Thymus (tissue), 11 donors: ENCODE results near the gene ZNF276. TPM values are rescaled to one million over a fixed set of nuclear protein-coding genes. Genes with fewer than 3 reads are reported as not detected.

Experiments used
- DNase-seq, 9 donors: peaks; one replicate each; pipeline ENCODE4 v3.0.0-alpha.2; 2013; ENCODE audit warnings: low spot score in 9 of 9, low read depth in 6 of 9, missing footprints in 1 of 9
- H3K27ac ChIP-seq, 2 donors: one replicate each; pipeline ENCODE4 v1.5.1; 2013; ENCODE audit warnings: control low read depth in 1 of 2, low read depth in 1 of 2, low read length in 1 of 2, mild to moderate bottlenecking in 1 of 2, moderate library complexity in 1 of 2
- H3K27me3 ChIP-seq, 2 donors: one replicate each; pipeline ENCODE4 v1.5.1; 2013; ENCODE audit warnings: low read length in 1 of 2; ENCODE audit not compliant: control insufficient read depth in 2 of 2, insufficient read depth in 1 of 2
- H3K36me3 ChIP-seq, 2 donors: one replicate each; pipeline ENCODE4 v1.5.1; 2013; ENCODE audit warnings: low read length in 1 of 2, mild to moderate bottlenecking in 1 of 2, moderate library complexity in 1 of 2; ENCODE audit not compliant: control insufficient read depth in 2 of 2, insufficient read depth in 2 of 2
- H3K4me1 ChIP-seq, 2 donors: one replicate each; pipeline ENCODE4 v1.5.1; 2013; ENCODE audit warnings: low read length in 2 of 2; ENCODE audit not compliant: control insufficient read depth in 2 of 2, insufficient read depth in 2 of 2
- H3K4me3 ChIP-seq, 2 donors: one replicate each; pipeline ENCODE4 v1.5.1; 2013; ENCODE audit warnings: low read length in 2 of 2, control low read depth in 1 of 2, mild to moderate bottlenecking in 1 of 2
- H3K9me3 ChIP-seq, 2 donors: one replicate each; pipeline ENCODE4 v1.5.1; 2013; ENCODE audit warnings: low read length in 1 of 2, mild to moderate bottlenecking in 1 of 2; ENCODE audit not compliant: control insufficient read depth in 2 of 2, insufficient read depth in 1 of 2
- WGBS: extraction: QIAGEN DNeasy Blood & Tissue Kit; methylation state at CpG from one replicate; pipeline ENCODE4 v1.1.7; 2013; 5-methylcytosine and 5-hydroxymethylcytosine counted together
- polyA plus RNA-seq: library from polyadenylated mRNA; stranded (reverse); fragments of 200-250 nt; gene quantifications from one replicate; pipeline ENCODE4 v1.2.3, GENCODE V29; 2013
- total RNA-seq: library from RNA; stranded (reverse); fragments of 120-200 nt; gene quantifications from one replicate; pipeline ENCODE4 v1.2.4, GENCODE V29; 2013
- donor health status: healthy.

ZNF276 gene
- total and polyA plus RNA-seq, 2 donors = 35.6 to 55.0 TPM

DNA sequence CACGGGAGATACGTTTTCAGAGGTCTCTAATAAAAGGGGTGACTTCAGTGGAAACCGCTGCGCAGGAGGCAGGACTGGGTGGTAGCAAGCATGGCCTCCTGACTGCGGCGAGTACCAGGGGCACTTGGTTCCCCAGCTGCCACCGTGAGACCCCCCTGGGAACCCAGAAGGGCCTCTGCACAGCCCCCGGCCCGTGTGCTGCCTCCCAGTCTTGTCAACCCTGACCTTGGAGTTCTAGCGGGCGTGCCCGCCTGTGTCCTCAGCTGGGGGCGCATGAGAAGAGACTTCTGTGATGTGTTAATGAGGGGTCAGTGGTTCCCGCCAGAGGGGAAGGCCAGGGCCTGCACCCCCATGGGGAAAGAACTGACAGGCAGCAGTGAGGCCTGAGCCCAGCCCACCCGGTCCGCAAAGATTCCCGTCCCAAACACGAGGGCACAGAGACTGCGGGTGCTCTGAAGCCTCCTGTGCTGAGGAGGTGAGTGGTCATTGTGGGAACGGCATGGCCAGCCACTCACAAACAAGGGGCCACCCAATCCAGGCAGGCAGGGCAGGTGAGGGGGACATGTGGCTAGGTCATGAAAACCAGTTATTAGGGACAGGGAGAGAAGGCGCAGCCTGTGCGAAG lies 9.4 kb downstream of the ZNF276 start:
- Histone ChIP-seq H3K4me3 (no peak overlapping the region), H3K4me1 (no peaks in the 10 kb centered on the region), H3K9me3 (no peaks in the 10 kb centered on the region), H3K27me3 (no peaks in the 10 kb centered on the region), H3K36me3 (peaks cover 86 to 88% of the 10 kb centered on the region in 2 donors), H3K27ac (no peak overlapping the region)
- DNase-seq = no peak
- WGBS = 88% methylated on average over 22 of the region's 22 CpGs

DNA sequence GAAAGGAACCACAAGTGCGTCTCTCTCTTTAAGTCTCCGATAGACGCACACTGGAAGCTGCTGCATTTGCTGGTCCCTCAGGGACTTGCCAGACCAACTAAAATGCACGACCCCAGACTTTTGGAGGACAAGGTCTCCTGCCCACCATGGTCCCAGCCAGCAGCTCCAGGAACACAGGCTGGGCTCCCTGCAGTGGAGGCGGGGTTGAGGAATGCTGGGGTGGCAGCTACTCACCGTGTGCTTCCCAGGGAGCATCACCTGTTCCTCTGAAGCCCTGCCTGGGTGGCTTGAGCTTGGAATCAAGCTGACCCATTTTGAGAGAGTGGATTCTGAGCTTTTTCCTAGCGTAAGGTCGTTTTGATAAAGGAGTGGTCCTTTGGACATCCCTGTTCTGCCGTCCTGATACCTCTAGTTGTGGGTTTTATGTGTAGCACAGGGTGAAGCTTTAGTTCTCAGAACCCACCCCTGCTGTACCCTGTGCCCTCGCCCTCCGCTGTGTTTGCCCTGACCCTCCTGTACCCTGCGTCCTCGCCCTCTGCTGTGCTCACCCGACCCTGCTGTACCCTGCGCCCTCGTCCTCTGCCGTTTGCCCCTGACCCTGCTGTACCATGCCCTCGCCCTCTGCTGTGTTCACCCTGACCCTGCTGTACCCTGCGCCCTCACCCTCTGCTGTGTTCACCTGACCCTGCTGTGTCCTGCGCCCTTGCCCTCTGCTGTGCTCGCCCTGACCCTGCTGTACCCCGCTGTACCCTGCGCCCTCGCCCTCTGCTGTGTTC lies 11.0 kb downstream of the ZNF276 start:
- H3K36me3 ChIP-seq = peaks cover 88 to 90% of the 10 kb centered on the region in 2 donors
- no peak overlapping the region for H3K4me3 ChIP-seq
- no peaks in the 10 kb centered on the region for H3K9me3 ChIP-seq
- H3K27me3 ChIP-seq = no peaks in the 10 kb centered on the region
- no peak for DNase-seq
- no peak overlapping the region for H3K27ac ChIP-seq
- H3K4me1 ChIP-seq = peaks cover 0 to 3% of the 10 kb centered on the region in 2 donors
- WGBS = 94% methylated on average over 24 of the region's 24 CpGs

DNA sequence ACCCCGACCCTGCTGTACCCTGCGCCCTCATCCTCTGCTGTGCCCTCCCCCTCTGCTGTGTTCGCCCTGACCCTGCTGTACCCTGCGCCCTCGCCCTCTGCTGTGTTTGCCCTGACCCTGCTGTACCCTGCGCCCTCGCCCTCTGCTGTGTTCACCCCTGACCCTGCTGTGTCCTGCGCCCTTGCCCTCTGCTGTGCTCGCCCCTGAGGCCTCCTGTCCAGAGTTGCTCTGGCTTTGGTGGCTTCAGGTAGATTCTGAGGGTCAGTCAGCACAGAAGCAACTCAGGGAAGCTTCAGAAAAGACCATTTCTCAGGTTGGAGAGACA lies 11.5 kb downstream of the ZNF276 start:
- H3K9me3 ChIP-seq = no peaks in the 10 kb centered on the region
- no peak for DNase-seq
- WGBS = 99% methylated on average over 9 of the region's 9 CpGs
- H3K27ac ChIP-seq = no peak overlapping the region
- H3K4me3 ChIP-seq = no peak overlapping the region
- H3K27me3 ChIP-seq = no peaks in the 10 kb centered on the region
- H3K4me1 ChIP-seq = peaks cover 3 to 4% of the 10 kb centered on the region in 2 donors
- peaks cover 88 to 90% of the 10 kb centered on the region in 2 donors for H3K36me3 ChIP-seq

DNA sequence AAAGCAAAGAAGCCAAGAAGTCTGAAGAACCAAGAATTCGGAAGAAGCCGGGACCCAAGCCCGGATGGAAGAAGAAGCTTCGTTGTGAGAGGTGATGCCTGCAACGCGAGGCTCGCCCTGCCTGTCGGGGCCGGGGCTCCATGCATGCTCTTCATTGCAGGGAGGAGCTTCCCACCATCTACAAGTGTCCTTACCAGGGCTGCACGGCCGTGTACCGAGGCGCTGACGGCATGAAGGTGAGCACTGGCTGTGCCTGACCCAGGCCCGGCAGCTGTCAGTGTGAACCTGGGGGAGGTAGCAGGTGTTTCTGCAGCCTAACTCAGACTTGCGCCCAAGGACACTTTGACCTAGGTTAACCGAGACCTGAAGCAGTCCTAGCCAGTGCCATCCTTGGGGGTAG lies 12.0 kb downstream of the ZNF276 start:
- DNase-seq = no peak
- WGBS = 93% methylated on average over 17 of the region's 17 CpGs
- H3K36me3 ChIP-seq = peaks cover 88 to 90% of the 10 kb centered on the region in 2 donors

DNA sequence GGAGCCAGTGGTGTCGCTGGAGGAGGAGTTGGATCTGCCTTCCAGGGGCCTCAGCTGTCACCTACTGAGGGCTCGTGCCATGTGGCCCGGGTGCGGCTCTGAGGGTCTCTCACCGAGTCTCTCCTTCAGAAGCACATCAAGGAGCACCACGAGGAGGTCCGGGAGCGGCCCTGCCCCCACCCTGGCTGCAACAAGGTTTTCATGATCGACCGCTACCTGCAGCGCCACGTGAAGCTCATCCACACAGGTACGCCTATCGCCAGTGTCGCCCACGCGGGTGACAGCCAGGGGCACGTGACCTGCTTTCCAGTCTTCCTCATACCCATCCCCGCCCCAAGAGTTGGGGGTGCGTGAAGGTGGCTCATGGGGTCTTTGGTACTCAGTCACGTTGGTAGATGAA lies 12.5 kb downstream of the ZNF276 start:
- H3K27me3 ChIP-seq = no peaks in the 10 kb centered on the region
- WGBS = 95% methylated on average over 21 of the region's 21 CpGs
- peaks cover 90 to 92% of the 10 kb centered on the region in 2 donors for H3K36me3 ChIP-seq

More for the DNA sequence above, 12.0 kb downstream of the ZNF276 start:
- Histone ChIP-seq H3K4me3 (no peak overlapping the region), H3K27ac (no peak overlapping the region), H3K9me3 (no peaks in the 10 kb centered on the region), H3K4me1 (peaks cover 3 to 6% of the 10 kb centered on the region in 2 donors), H3K27me3 (no peaks in the 10 kb centered on the region)

DNA sequence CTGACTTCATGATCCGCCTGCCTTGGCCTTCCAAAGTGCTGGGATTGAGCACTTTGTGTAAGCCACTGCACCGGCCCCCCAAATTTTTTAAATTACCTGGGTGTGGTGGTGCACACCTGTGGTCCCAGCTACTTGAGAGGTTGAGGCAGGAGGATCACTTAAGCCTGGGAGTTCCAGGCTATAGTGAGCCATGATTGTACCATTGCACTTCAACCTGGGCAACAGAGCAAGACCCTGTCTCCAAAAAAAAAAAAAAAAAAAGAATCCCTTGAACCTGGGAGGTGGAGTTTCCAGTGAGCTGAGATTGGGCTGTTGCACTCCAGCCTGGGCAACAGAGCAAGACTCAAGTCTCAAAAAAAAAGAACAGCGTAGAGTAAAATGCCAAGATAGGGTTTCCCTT lies 15.2 kb downstream of the ZNF276 start:
- H3K4me1 ChIP-seq = peaks cover 3 to 6% of the 10 kb centered on the region in 2 donors
- no peak for DNase-seq
- H3K4me3 ChIP-seq = no peak overlapping the region
- no peaks in the 10 kb centered on the region for H3K27me3 ChIP-seq
- no peak overlapping the region for H3K27ac ChIP-seq
- H3K36me3 ChIP-seq = peaks cover 85 to 93% of the 10 kb centered on the region in 2 donors
- H3K9me3 ChIP-seq = no peaks in the 10 kb centered on the region
- WGBS = 100% methylated on average over 3 of the region's 3 CpGs

More for the DNA sequence above, 12.5 kb downstream of the ZNF276 start:
- Histone ChIP-seq H3K9me3 (no peaks in the 10 kb centered on the region), H3K4me3 (no peak overlapping the region), H3K27ac (no peak overlapping the region), H3K4me1 (peaks cover 3 to 6% of the 10 kb centered on the region in 2 donors)
- no peak for DNase-seq

DNA sequence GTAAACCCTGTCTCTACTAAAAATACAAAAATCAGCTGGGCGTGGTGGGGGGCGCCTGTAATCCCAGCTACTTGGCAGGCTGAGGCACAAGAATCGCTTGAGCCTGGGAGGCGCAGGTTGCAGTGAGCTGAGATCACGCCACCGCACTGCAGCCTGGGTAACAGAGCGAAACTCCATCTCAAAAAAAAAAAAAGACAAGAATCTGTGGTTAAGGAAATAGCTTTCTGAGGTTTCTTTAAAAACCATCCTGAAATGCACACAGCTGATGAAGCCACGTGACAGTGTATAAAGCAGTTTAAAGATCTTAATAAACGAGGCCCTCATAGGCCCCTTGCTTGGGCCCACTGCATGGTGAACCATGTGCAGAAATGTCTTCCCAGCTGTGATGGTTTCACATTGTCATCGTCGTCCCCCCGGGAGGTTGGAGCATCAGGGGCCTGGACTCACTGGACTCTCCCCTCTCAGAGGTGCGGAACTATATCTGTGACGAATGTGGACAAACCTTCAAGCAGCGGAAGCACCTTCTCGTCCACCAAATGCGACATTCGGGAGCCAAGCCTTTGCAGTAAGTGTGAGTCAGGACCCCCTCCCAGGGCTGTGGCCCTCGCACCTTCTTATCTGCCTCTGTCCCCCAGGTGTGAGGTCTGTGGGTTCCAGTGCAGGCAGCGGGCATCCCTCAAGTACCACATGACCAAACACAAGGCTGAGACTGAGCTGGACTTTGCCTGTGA lies 16.2 kb downstream of the ZNF276 start:
- peaks cover 82 to 87% of the 10 kb centered on the region in 2 donors for H3K36me3 ChIP-seq
- peak in 1 of 9 donors; percentile 62 for DNase-seq
- no peaks in the 10 kb centered on the region for H3K9me3 ChIP-seq
- H3K27ac ChIP-seq = no peak overlapping the region
- H3K4me3 ChIP-seq = no peak overlapping the region
- H3K4me1 ChIP-seq = peaks cover 3 to 6% of the 10 kb centered on the region in 2 donors
- WGBS = 69% methylated on average over 20 of the region's 20 CpGs
- no peaks in the 10 kb centered on the region for H3K27me3 ChIP-seq

DNA sequence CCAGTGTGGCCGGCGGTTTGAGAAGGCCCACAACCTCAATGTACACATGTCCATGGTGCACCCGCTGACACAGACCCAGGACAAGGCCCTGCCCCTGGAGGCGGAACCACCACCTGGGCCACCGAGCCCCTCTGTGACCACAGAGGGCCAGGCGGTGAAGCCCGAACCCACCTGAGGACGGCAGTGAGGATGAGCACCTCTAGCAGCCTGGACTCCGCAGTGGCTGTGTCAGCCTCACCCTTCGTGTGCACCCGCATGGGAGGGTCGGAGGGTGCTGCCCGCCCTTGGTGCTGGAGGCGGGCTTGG lies 16.7 kb downstream of the ZNF276 start:
- WGBS = 97% methylated on average over 14 of the region's 14 CpGs
- Histone ChIP-seq H3K36me3 (peaks cover 80 to 88% of the 10 kb centered on the region in 2 donors), H3K4me1 (peaks cover 3 to 6% of the 10 kb centered on the region in 2 donors), H3K27me3 (no peaks in the 10 kb centered on the region), H3K4me3 (no peak overlapping the region), H3K9me3 (no peaks in the 10 kb centered on the region), H3K27ac (no peak overlapping the region)
- DNase-seq = no peak
